ENCODE data around the gene PHGDH. TPM values are rescaled to one million over a fixed set of nuclear protein-coding genes. Genes with fewer than 3 reads are reported as not detected.
A peak's percentile ranks its signal among the peaks of the same experiment; 100 is the strongest.

PHGDH gene
- total and polyA plus RNA-seq, 9 of the 15 experiments (the other 6 are each of a cell fraction or from before 2014, with no cell fraction given): 6.7 to 84.2 (median 36.2) TPM

- no peak for FAIRE-seq
- ChIA-PET CTCF (ENCODE audit: low intra/inter-chr PET ratio) (interaction anchor here (1.0 to 7.7 kb wide), 2 partner anchors 49 to 105 kb away, joined by 3 to 87 read pairs; no protein-coding TSS in a partner anchor), POLR2A (interaction anchor here (0.6 to 1.2 kb wide), 5 partner anchors 13 to 205 kb away, joined by 3 to 6 read pairs (median 3); partner anchors contain the start of gene ZNF697)
- no peaks in the 10 kb centered on the region for H3K79me2 ChIP-seq (ENCODE audit: control insufficient read depth, insufficient read depth, low read length)
- H3K36me3 ChIP-seq (ENCODE audit: control insufficient read depth, insufficient read depth, low read length): no peaks in the 10 kb centered on the region
- peaks cover 0 to 13% of the 10 kb centered on the region in 2 experiments; a peak in 3 of 5 replicates for H3K4me1 ChIP-seq (replicated peaks in 1 of 2; ENCODE audit: control insufficient read depth in 2 of 2, insufficient read depth in 2 of 2, low read length in 2 of 2)
- H3K27ac ChIP-seq (ENCODE audit: extremely low read depth, low read depth, low read length): no peak overlapping the region
- no TSS peak for BruUV-seq (replicated peaks)
- WGBS (ENCODE audit: insufficient coverage, low coverage, missing lambda C conversion rate): 0% methylated on average over 3 of the region's 3 CpGs
- in situ Hi-C loops (cut with MboI): no loop called here
- no peak overlapping the region for H3K9ac ChIP-seq (ENCODE audit: insufficient read depth in 1 of 2, low read depth in 2 of 2, low read length in 2 of 2)
- no peak overlapping the region for H3K4me3 ChIP-seq
- ATAC-seq: peak; percentile 24; the same call in 1 of the 3 replicates
- peak in 1 of 4 experiments; percentile 28 for DNase-seq (ENCODE audit: extremely low read depth in 1 of 4, low spot score in 3 of 4)
- no peak overlapping the region for H3K4me2 ChIP-seq (ENCODE audit: insufficient read depth, low read length)
- TF ChIP-seq, protein P1, sequence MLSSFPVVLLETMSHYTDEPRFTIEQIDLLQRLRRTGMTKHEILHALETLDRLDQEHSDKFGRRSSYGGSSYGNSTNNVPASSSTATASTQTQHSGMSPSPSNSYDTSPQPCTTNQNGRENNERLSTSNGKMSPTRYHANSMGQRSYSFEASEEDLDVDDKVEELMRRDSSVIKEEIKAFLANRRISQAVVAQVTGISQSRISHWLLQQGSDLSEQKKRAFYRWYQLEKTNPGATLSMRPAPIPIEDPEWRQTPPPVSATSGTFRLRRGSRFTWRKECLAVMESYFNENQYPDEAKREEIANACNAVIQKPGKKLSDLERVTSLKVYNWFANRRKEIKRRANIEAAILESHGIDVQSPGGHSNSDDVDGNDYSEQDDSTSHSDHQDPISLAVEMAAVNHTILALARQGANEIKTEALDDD (IDR thresholded peaks at IDR 0.05): 0 out of 2 replicates have a peak, but pooled peaks have one; percentile 16
- TF ChIP-seq ZNF75A (CRISPR knock-in tag; IDR thresholded peaks at IDR 0.05): no peak
- no peaks in the 10 kb centered on the region for H4K20me1 ChIP-seq (replicated peaks; ENCODE audit: control insufficient read depth, insufficient read depth, low read length)
- no peaks in the 10 kb centered on the region for H3K9me3 ChIP-seq (replicated peaks; ENCODE audit: control insufficient read depth, insufficient read depth, low read depth, low read length)
- intact Hi-C loops (cut with micrococcal nuclease): no loop called here
- no peaks in the 10 kb centered on the region for H3K9me1 ChIP-seq (ENCODE audit: control insufficient read depth, insufficient read depth, low read length)
- H2AFZ ChIP-seq (ENCODE audit: low read depth, low read length): no peak overlapping the region
- peaks cover 4 to 7% of the 10 kb centered on the region in 2 experiments; a peak in 2 of 5 replicates for H3K27me3 ChIP-seq (ENCODE audit: control insufficient read depth in 2 of 2, insufficient read depth in 2 of 2, low read length in 2 of 2)
These were observed 49.7 kb upstream of the PHGDH start for GRCh38 chr1:119662034-119662437.

- ATAC-seq: no peak
- Histone ChIP-seq H3K9ac (ENCODE audit: insufficient read depth in 1 of 2, low read depth in 2 of 2, low read length in 2 of 2) (no peak overlapping the region), H3K4me3 (no peak overlapping the region), H3K27me3 (ENCODE audit: control insufficient read depth in 2 of 2, insufficient read depth in 2 of 2, low read length in 2 of 2) (peaks cover 4% of the 10 kb centered on the region in 2 experiments; a peak in 1 of 5 replicates), H2AFZ (ENCODE audit: low read depth, low read length) (no peak overlapping the region), H4K20me1 (replicated peaks; ENCODE audit: control insufficient read depth, insufficient read depth, low read length) (no peaks in the 10 kb centered on the region), H3K79me2 (ENCODE audit: control insufficient read depth, insufficient read depth, low read length) (no peaks in the 10 kb centered on the region), H3K4me1 (replicated peaks in 1 of 2; ENCODE audit: control insufficient read depth in 2 of 2, insufficient read depth in 2 of 2, low read length in 2 of 2) (peaks cover 0 to 13% of the 10 kb centered on the region in 2 experiments; a peak in 3 of 5 replicates), H3K4me2 (ENCODE audit: insufficient read depth, low read length) (no peak overlapping the region), H3K9me1 (ENCODE audit: control insufficient read depth, insufficient read depth, low read length) (no peaks in the 10 kb centered on the region), H3K36me3 (ENCODE audit: control insufficient read depth, insufficient read depth, low read length) (no peaks in the 10 kb centered on the region), H3K9me3 (replicated peaks; ENCODE audit: control insufficient read depth, insufficient read depth, low read depth, low read length) (no peaks in the 10 kb centered on the region), H3K27ac (ENCODE audit: extremely low read depth, low read depth, low read length) (no peak overlapping the region)
- POLR2A ChIA-PET: no interaction called here
- FAIRE-seq: no peak
- CTCF ChIA-PET (ENCODE audit: low intra/inter-chr PET ratio): interaction anchor here (0.9 to 7.7 kb wide), 2 partner anchors 47 to 51 kb away, joined by 6 to 87 read pairs; no protein-coding TSS in a partner anchor
- 4% methylated on average over 5 of the region's 5 CpGs for WGBS (ENCODE audit: insufficient coverage, low coverage, missing lambda C conversion rate)
- intact Hi-C loops (cut with micrococcal nuclease): no loop called here
- TF ChIP-seq, protein P2, sequence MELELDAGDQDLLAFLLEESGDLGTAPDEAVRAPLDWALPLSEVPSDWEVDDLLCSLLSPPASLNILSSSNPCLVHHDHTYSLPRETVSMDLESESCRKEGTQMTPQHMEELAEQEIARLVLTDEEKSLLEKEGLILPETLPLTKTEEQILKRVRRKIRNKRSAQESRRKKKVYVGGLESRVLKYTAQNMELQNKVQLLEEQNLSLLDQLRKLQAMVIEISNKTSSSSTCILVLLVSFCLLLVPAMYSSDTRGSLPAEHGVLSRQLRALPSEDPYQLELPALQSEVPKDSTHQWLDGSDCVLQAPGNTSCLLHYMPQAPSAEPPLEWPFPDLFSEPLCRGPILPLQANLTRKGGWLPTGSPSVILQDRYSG (tag; conservative IDR thresholded peaks at IDR 0.05; ENCODE audit: low read depth): no peak
- TF ChIP-seq RBM14 (IDR thresholded peaks at IDR 0.05; ENCODE audit: borderline replicate concordance, insufficient read depth, low read depth, low read length): no peak
- no peak for TF ChIP-seq ZNF583 (CRISPR knock-in tag; IDR thresholded peaks at IDR 0.05)
- DNase-seq (ENCODE audit: extremely low read depth in 1 of 4, low spot score in 3 of 4): no peak
- no TSS peak for BruUV-seq (replicated peaks)
- in situ Hi-C loops (cut with MboI): no loop called here
These were observed 47.7 kb upstream of the PHGDH start for GRCh38 chr1:119664067-119664466.

All from K562 (cell line).